Tibial nerve (tissue), 3 donors: ENCODE measurements around the gene KIF17.

Experiments used
- CTCF ChIP-seq, 5 experiments: fragments of 200-600 bp in 3 of 5; fragments of 450-650 bp in 2 of 5; sonication (generic) in 3 of 5; IDR thresholded peaks; one replicate each; pipeline ENCODE4 v1.5.1; 2016 to 2019; ENCODE audit warnings: antibody characterized with exemption in 5 of 5, mild to moderate bottlenecking in 3 of 5, moderate library complexity in 2 of 5
- POLR2A ChIP-seq, 2 donors: fragments of 450-650 bp; IDR thresholded peaks; one replicate each; pipeline ENCODE4 v1.6.1; 2017; ENCODE audit warnings: antibody characterized with exemption in 2 of 2, mild to moderate bottlenecking in 2 of 2, moderate library complexity in 2 of 2

GRCh38 chr1:20711285-20712214 lies 6.3 kb downstream of the KIF17 start:
- TF ChIP-seq CTCF (IDR thresholded peaks at IDR 0.05), result no peak
- no peak for TF ChIP-seq POLR2A (IDR thresholded peaks at IDR 0.05)
